ENCODE results near the gene TTC6. TPM values are rescaled to one million over a fixed set of nuclear protein-coding genes. Genes with fewer than 3 reads are reported as not detected.
"Not testable (repeated sequence)": the region's sequence is repeated elsewhere in the genome, so short reads cannot be mapped to it uniquely, and the experiment has no call there.

The TTC6 gene, protein sequence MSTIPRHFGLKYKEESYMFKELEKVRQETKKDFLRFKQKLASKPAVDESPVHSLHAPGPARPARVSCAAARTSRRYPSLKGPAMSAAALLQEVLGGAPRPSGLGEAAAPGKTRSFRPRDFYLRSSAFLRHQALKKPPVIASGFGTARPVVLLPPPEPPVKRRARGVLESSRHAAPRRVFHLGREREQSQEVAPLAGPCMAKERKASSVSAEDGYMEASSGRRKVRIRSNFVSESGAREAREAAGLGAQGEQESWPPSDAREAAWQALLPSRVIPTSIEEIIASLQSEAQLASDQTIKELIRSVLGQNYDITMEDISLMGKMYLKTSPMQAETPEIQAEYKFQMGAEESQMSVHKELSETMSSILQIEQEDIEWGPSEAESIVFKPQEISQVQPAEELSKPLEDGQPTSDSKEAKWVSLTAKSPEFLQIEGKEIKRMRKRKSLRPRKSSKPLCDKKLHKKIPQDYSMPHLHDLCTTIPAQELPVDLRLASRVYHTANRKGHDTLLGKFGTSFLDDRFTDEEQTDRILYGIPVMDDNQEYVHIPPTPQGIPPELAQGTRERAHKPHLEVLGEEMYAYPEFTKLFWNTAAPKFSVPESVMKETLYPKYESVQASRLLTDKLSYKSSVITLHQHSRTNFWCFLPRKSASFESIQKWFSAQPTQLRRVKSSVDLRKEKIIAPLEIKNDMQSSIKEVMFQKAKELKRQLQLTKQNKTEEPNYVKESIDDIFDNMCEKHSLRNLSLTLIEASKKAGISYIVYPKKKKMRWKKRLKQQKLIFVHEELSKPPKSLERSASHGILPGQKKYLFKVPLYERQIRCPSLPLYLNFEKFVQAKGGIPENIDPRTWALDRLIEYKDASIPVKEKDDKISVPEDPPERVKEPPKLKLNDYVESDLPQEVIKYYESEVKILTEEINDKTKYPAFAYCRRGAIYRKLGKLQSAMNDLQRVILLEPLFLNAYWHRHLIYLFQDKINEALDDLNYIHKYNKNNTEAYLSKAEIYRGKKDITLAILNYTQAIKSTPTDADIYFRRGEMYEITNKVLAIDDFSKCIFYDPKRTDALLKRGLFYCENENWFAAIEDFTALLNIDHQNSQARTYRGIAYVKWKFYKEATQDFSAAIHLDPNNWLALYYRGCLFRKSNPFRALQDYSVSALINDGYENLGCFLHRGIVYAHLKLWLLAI (N-terminal part only)
- polyA plus RNA-seq (2013, experiment 1 of 4) = not detected
- 0.34 TPM for polyA plus RNA-seq (2013, experiment 2 of 4)
- polyA plus RNA-seq (2013, experiment 3 of 4) = 0.43 TPM
- polyA plus RNA-seq (2013, experiment 4 of 4) = 0.08 TPM

DNA sequence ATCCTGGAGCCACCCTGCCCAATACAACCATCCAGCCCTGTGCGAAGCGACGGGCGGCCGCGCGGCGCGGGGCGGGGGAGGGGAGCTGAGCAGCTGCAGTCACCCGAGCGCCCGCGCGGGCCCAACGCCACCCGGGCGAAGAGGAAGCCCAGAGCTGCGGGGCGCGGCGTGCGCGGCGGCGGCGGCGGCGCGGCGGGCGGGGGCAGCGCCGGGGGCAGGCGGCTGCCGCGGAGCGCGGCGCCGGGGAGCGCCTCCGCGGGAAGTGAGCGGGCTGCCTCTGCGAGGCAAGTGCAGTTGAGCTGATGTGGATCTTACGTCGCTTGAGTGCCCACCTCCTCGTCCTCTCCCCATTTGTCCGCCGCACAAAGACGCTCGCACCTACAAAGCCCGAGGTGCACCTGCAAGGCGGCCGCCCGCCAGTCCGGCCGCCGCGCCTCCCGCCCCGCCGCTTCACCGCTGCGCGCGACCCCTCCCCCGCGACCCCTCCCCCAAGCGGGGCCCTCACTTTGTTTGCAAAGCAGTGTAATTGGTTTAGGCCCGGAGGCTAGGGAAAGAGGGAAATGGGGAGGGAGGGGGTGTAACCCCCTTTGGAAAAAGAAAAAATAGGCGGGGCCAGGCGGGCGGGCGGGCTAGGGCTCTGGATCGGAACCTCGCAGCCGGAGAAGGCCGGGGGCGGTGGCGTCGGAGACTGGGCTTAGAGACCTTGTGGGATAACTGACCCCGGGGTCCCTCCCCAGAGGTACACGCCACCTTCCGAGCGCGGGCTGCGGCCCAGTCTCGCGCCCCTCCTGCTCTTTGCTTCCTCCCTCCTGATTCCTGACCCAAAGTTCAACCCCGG lies at the start of gene TTC6, which contains the start of gene FOXA1:
TTC6 (plus strand) TSS at position 659 of the 838 bp plus-strand sequence. CDS start 26,436 bp downstream, outside the sequence.
FOXA1 (minus strand) TSS at position 279 of the 838 bp plus-strand sequence; CDS start at position 2, 277 bp downstream.
- WGBS, 2 experiments = 0% methylated on average over 92 of the region's 92 CpGs
- peak within 1 kb of the TSS; percentile 38 for H3K4me3 ChIP-seq (ENCODE audit: insufficient read depth, low read depth, low read length)
- H3K27me3 ChIP-seq (ENCODE audit: control insufficient read depth, insufficient read depth, low read length, poor library complexity, severe bottlenecking) = peaks cover 100% of the 10 kb centered on the region
- no peaks in the 10 kb centered on the region for H3K36me3 ChIP-seq (ENCODE audit: control insufficient read depth, insufficient read depth, low read length)
- peaks cover 28% of the 10 kb centered on the region for H3K4me1 ChIP-seq (ENCODE audit: control insufficient read depth, insufficient read depth, low read length)
- H3K27ac ChIP-seq (ENCODE audit: insufficient read depth, low read depth, low read length, poor library complexity, severe bottlenecking) = no peak within 1 kb of the TSS
- H3K9me3 ChIP-seq (ENCODE audit: control insufficient read depth, low read length) = no peaks in the 10 kb centered on the region

- H3K27ac ChIP-seq (ENCODE audit: insufficient read depth, low read depth, low read length, poor library complexity, severe bottlenecking) = no peak overlapping the region
- 77 to 89% methylated on average over 5 of the region's 6 CpGs for WGBS, 2 experiments
Measured at GRCh38 chr14:37546621-37547447, 48.6 kb upstream of the TTC6 start.

GRCh38 chr14:37550511-37550910 lies 44.9 kb upstream of the TTC6 start:
- H3K27me3 ChIP-seq (ENCODE audit: control insufficient read depth, insufficient read depth, low read length, poor library complexity, severe bottlenecking) = no peaks in the 10 kb centered on the region
- no peak overlapping the region for H3K27ac ChIP-seq (ENCODE audit: insufficient read depth, low read depth, low read length, poor library complexity, severe bottlenecking)
- H3K9me3 ChIP-seq (ENCODE audit: control insufficient read depth, low read length) = no peaks in the 10 kb centered on the region
- no peaks in the 10 kb centered on the region for H3K36me3 ChIP-seq (ENCODE audit: control insufficient read depth, insufficient read depth, low read length)
- no peak overlapping the region for H3K4me3 ChIP-seq (ENCODE audit: insufficient read depth, low read depth, low read length)
- H3K4me1 ChIP-seq (ENCODE audit: control insufficient read depth, insufficient read depth, low read length) = no peaks in the 10 kb centered on the region
- WGBS, 2 experiments = 89 to 97% methylated on average over 3 of the region's 5 CpGs

More at GRCh38 chr14:37546621-37547447, 48.6 kb upstream of the TTC6 start:
- Histone ChIP-seq H3K27me3 (ENCODE audit: control insufficient read depth, insufficient read depth, low read length, poor library complexity, severe bottlenecking) (no peaks in the 10 kb centered on the region), H3K36me3 (ENCODE audit: control insufficient read depth, insufficient read depth, low read length) (no peaks in the 10 kb centered on the region), H3K4me3 (ENCODE audit: insufficient read depth, low read depth, low read length) (no peak overlapping the region), H3K9me3 (ENCODE audit: control insufficient read depth, low read length) (no peaks in the 10 kb centered on the region), H3K4me1 (ENCODE audit: control insufficient read depth, insufficient read depth, low read length) (no peaks in the 10 kb centered on the region)

DNA sequence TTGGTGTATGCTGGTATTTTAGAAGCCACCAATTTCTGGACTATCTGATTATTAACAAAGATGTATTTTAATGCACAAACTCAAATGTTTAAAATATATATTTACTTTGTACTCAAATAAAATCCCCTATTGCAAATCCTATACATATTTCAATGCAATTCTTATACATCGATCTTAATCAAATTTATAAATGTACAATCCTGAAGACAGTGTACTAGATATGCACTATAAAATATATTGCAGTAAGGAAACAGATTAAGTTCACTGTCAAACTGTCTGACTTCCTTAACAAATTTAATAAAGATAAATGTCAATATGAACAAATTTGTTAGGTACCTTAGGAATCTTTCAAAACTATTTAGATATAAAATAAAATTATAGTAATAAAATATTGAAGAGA lies 44.3 kb upstream of the TTC6 start:
- H3K27me3 ChIP-seq (ENCODE audit: control insufficient read depth, insufficient read depth, low read length, poor library complexity, severe bottlenecking) = no peaks in the 10 kb centered on the region
- 100% methylated on average over 1 of the region's 1 CpG; no CpG with 5 or more reads in 1 of the 2 experiments for WGBS, 2 experiments
- no peaks in the 10 kb centered on the region for H3K9me3 ChIP-seq (ENCODE audit: control insufficient read depth, low read length)
- H3K36me3 ChIP-seq (ENCODE audit: control insufficient read depth, insufficient read depth, low read length) = no peaks in the 10 kb centered on the region
- no peak overlapping the region for H3K4me3 ChIP-seq (ENCODE audit: insufficient read depth, low read depth, low read length)
- no peak overlapping the region for H3K27ac ChIP-seq (ENCODE audit: insufficient read depth, low read depth, low read length, poor library complexity, severe bottlenecking)
- no peaks in the 10 kb centered on the region for H3K4me1 ChIP-seq (ENCODE audit: control insufficient read depth, insufficient read depth, low read length)

DNA sequence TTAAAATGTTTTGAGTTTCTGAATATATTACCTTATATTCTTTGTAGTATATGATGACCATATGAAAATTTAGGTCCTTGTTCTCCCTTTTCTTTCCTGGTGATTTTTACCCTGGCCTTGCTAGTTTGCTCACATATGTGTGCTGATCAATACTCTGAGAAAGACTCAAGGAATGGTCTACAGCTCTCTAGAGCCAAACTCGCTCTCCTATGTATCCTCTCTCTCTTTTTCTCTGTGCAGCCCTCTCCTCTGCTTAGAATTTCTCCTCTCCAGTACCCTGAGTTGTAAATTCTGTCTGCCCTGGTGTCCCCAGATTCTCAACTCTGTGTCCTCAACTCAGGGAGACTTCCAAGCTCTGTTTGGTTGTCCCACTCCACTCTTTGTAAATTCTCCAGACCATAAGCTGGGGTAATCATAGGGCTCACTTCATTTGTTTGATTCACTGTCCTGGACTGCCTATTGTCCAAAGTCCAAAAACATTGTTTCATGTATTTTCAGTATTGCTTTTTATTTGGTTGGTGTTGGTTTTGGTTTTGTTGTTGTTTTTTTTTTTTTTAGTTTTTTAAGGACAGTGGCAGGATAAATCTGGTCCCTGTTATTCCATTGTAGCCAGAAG lies 41.4 kb upstream of the TTC6 start:
- Histone ChIP-seq H3K4me3 (ENCODE audit: insufficient read depth, low read depth, low read length) (no peak overlapping the region), H3K27me3 (ENCODE audit: control insufficient read depth, insufficient read depth, low read length, poor library complexity, severe bottlenecking) (no peaks in the 10 kb centered on the region), H3K9me3 (ENCODE audit: control insufficient read depth, low read length) (no peaks in the 10 kb centered on the region), H3K4me1 (ENCODE audit: control insufficient read depth, insufficient read depth, low read length) (no peaks in the 10 kb centered on the region), H3K36me3 (ENCODE audit: control insufficient read depth, insufficient read depth, low read length) (no peaks in the 10 kb centered on the region), H3K27ac (ENCODE audit: insufficient read depth, low read depth, low read length, poor library complexity, severe bottlenecking) (no peak overlapping the region)
- 96 to 97% methylated on average over 1 of the region's 1 CpG for WGBS, 2 experiments

GRCh38 chr14:37555596-37555995 lies 39.8 kb upstream of the TTC6 start:
- not testable (repeated sequence) for H3K36me3 ChIP-seq (ENCODE audit: control insufficient read depth, insufficient read depth, low read length); H3K9me3 ChIP-seq (ENCODE audit: control insufficient read depth, low read length); H3K4me1 ChIP-seq (ENCODE audit: control insufficient read depth, insufficient read depth, low read length); H3K27me3 ChIP-seq (ENCODE audit: control insufficient read depth, insufficient read depth, low read length, poor library complexity, severe bottlenecking); H3K4me3 ChIP-seq (ENCODE audit: insufficient read depth, low read depth, low read length); H3K27ac ChIP-seq (ENCODE audit: insufficient read depth, low read depth, low read length, poor library complexity, severe bottlenecking)
- WGBS, 2 experiments = 77 to 98% methylated on average over 12 to 19 of the region's 33 CpGs

GRCh38 chr14:37558740-37559139 lies 36.7 kb upstream of the TTC6 start:
- no peaks in the 10 kb centered on the region for H3K4me1 ChIP-seq (ENCODE audit: control insufficient read depth, insufficient read depth, low read length)
- no peaks in the 10 kb centered on the region for H3K36me3 ChIP-seq (ENCODE audit: control insufficient read depth, insufficient read depth, low read length)
- 96 to 98% methylated on average over 4 of the region's 4 CpGs for WGBS, 2 experiments
- H3K9me3 ChIP-seq (ENCODE audit: control insufficient read depth, low read length) = no peaks in the 10 kb centered on the region
- no peak overlapping the region for H3K4me3 ChIP-seq (ENCODE audit: insufficient read depth, low read depth, low read length)
- H3K27me3 ChIP-seq (ENCODE audit: control insufficient read depth, insufficient read depth, low read length, poor library complexity, severe bottlenecking) = no peaks in the 10 kb centered on the region
- H3K27ac ChIP-seq (ENCODE audit: insufficient read depth, low read depth, low read length, poor library complexity, severe bottlenecking) = no peak overlapping the region

GRCh38 chr14:37559386-37559785 lies 36.0 kb upstream of the TTC6 start:
- no peaks in the 10 kb centered on the region for H3K4me1 ChIP-seq (ENCODE audit: control insufficient read depth, insufficient read depth, low read length)
- H3K36me3 ChIP-seq (ENCODE audit: control insufficient read depth, insufficient read depth, low read length) = no peaks in the 10 kb centered on the region
- H3K27me3 ChIP-seq (ENCODE audit: control insufficient read depth, insufficient read depth, low read length, poor library complexity, severe bottlenecking) = no peaks in the 10 kb centered on the region
- WGBS, 2 experiments = 76 to 82% methylated on average over 5 of the region's 6 CpGs
- no peak overlapping the region for H3K27ac ChIP-seq (ENCODE audit: insufficient read depth, low read depth, low read length, poor library complexity, severe bottlenecking)
- H3K4me3 ChIP-seq (ENCODE audit: insufficient read depth, low read depth, low read length) = no peak overlapping the region
- no peaks in the 10 kb centered on the region for H3K9me3 ChIP-seq (ENCODE audit: control insufficient read depth, low read length)

Measured in ectodermal cell (in vitro differentiated cells).